Ramos (cell line): ENCODE results near the gene PHPT1.

ENCODE experiments used
- in situ Hi-C: fragments of 300-500 bp; cut with MboI; formaldehyde crosslinking; loops from one replicate; pipeline ENCODE4 v1.14.3; 2022; ENCODE audit warnings: low sequenced_read_pairs; ENCODE audit not compliant: unreplicated experiment

PHPT1 gene

DNA sequence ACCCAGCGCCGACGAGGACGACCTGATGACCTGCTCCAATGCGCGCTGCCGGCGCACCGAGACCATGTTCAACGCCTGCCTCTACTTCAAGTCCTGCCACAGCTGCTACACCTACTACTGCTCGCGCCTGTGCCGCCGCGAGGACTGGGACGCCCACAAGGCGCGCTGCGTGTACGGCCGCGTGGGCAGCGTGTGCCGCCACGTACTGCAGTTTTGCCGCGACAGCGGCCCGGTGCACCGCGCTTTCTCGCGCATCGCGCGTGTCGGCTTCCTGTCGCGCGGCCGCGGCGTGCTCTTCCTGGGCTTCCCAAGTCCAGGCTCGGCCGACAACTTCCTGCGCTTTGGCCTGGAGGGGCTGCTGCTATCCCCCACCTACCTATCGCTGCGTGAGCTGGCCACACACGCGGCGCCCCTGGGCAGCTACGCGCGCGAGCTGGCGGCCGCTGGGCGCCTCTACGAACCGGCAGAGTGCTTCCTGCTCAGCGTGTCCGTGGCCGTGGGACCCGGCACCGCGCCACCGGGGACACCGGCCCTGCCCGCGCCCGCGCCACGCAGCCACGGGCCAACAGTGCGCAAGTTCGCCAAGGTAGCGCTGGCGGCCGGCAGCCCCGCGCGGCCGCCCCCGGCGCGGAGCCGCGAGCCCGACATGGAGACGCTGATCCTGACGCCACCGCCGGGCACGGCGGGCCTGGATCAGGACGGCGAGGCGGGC, 2.7 kb upstream of the PHPT1 start:
- in situ Hi-C loops = no loop called here

DNA sequence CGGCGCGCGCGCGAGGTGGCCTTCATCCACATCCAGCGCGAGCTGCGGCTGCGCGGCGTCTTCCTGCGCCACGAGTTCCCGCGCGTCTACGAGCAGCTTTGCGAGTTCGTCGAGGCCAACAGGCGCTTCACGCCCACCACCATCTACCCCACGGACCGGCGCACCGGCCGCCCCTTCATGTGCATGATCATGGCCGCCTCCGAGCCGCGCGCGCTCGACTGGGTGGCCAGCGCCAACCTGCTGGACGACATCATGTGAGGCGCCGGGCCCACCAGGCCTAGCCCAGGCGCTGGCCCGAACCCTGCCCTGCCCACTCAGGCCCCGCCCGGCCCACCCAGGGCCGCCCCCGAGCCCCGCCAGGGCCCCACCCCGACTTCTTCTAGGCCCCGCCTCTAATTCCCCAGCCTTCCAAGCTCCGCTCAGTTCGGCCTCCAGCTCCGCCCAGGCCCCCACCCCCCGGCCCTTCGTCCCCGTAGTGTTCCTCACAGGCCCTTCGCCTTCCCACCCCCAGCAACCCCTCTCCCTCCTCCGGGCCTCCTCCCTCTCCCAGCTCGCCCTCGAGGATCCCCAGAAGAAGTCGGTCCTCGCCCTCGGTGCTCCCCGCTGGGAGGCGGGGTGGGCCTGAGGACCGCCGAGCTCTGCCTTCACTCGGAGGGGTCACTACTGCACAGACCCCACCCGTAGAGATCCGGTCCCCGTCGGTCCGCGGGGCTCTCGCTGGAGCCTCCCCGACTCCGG, 2.0 kb upstream of the PHPT1 start:
- in situ Hi-C loops = no loop called here

DNA sequence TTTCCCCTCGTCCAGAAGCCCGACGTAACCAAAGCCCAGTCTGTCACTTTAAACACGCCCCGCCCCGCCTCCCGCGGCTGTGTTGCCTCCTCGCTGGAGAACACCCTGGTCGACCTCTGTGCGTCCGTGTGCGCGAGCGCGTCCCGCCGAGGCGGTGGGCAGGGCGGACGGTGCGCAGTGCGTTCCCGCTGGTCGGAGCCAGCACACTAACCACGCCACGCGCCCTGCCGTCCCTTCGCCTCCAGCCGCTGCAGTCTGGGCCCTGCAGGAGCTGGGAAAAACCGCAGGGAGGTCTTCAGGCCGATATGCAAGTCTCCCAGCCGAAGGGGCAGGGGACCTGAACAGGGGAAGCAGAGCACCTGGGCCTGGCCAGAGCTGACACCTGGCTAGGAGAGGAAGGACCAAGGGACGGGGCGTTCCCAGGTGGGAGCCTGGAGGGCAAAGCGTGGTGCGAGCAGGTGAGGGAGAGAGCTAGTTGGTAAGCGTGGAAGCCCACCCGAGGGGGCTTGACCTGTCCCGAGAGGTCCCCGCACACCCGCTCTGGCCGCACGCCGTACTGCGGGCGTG, 1.3 kb upstream of the PHPT1 start:
- in situ Hi-C loops = no loop called here

DNA sequence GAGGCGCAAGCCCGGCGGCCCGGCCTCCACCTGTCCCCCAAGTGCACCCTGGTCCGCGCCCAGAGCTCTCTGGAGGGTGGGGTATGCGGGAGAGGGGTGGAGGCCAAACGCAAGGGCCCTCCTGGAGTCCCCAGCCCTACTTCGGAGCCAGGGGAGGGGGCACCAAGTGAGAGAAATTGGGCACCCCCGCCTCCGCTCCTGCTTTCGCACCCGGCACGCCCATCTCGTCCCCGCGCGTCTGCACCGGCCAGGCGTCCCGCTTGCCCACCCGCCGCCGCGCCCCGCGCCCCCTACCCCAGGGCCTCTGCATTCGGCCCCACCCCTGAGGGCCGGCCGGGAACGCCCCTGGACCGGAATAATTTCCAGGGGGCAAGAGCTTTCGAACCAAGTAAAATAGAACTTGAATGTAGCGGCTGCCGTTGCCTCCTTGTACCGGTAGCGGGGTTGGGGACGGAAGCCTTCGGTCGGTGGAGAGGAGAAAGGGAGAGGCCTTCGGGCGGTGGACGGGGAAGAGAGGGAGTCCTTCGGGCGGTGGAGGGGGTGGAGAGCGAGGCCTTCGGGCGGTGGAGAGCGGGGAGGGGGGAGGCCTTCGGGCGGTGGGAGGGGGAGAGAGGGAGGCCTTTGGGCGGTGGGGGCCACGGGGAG, 694 bp upstream of the PHPT1 start:
- in situ Hi-C loops = no loop called here

DNA sequence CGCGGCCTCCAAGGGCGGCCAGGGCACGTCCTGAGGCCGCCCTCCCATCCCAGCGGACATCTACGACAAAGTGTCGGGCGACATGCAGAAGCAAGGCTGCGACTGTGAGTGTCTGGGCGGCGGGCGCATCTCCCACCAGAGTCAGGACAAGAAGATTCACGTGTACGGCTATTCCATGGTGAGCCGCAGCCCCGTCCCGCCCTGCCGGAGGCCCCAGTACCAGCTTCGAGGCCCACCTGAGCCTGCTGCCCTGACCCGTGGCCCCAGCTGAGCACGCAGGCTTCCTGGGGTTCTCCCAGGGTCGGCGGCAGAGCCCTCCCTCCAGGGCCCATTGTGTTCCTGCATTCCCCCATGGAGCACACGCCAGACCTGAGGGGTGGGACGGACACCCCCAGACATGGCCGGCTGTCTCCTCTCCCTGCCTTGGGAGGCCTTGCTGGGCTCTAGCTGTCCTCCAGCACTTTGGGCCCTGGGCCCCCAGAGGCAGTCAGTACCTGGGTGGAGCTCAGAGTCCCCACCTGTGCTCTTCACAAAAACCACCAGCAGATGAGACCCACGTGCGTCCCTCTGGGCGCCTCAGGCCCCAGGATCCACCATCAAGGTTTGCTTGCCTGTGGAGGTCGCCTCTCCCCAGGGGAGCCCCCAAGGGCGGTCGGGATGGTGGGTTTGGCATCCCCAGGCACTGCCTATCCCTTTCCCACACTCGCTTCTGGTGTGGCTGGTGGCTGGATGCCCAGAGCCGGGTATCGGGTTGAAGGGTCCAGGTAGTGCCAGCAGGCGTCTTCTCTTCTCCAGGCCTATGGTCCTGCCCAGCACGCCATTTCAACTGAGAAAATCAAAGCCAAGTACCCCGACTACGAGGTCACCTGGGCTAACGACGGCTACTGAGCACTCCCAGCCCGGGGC, 1.0 kb downstream of the PHPT1 start:
- in situ Hi-C loops = no loop called here

DNA sequence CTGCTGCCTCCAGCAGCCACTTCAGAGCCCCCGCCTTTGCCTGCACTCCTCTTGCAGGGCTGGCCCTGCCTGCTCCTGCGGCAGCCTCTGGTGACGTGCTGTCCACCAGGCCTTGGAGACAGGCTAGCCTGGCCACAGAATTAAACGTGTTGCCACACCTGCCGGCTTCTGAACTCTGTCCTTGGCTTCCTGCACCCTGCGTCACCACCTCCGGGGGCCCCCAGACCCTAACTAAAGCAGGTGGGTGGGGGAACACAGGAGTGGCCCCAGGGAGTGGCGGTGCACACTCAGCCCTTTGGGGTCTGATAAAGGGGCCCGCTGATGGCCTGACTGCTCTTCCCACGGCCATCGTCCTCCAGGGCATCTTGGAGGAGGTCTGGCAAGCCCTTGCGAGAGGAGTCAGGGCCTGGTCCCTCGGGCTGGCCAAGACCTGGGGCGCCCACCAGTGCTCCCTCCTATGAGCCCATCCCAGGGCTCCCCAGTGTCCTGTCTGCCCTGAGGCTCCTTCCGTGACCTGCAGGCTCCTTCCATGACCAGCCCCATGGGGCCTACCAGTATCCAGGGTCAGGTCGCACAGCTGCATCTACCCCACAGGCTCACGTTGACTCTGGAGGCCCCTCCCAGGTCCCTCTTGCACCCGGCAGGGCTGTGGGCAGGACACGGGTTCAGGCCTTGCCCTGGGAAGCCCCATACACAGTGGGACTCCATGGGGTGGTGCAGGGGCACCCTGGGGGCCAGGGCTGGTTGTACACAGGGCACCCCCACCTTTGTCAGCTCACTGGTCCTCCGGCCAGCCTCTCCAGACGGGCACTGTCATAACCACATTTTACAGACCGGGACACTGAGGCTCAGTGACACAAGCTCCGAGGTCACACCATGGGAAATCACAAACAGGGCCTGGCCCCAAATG, 1.9 kb downstream of the PHPT1 start:
- in situ Hi-C loops = no loop called here

DNA sequence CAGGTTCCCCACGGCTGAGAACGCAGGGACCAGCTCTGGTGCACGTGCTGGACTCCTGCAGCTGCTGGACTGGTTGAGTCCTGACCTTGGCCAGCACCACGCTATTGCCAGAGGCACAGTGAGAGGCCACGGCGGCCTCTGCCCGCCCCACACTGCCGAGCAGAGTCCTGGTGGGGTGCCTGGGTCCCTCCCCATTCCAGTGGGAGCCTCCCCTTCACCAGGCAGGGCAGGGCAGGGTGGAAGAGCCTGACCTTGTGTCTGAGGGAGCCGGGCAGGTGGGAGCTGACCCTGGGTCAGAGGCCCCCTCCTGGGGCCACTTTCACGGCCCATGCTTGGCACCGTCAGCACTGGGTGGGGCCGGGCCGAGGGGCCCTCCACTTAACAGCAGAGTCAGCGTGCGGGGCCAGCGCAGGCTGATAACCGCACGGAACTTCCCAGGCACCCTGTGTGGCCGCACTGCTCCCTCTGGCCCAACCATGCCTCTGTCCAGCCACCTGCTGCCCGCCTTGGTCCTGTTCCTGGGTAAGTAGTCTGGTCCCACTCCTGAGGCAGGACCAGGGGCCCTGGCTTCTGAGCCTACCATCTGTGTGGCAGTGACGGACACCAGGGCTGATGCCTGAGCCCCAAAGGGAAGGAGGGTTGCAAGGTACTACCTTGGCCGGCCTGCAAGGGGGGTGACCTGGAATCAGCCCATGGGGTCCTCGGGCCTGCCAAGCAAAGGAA, 2.9 kb downstream of the PHPT1 start, which contains the start of gene MAMDC4:
MAMDC4 (plus strand) TSS at position 406 of the 723 bp plus-strand sequence; CDS start at position 477, 71 bp downstream.
- in situ Hi-C loops = no loop called here

DNA sequence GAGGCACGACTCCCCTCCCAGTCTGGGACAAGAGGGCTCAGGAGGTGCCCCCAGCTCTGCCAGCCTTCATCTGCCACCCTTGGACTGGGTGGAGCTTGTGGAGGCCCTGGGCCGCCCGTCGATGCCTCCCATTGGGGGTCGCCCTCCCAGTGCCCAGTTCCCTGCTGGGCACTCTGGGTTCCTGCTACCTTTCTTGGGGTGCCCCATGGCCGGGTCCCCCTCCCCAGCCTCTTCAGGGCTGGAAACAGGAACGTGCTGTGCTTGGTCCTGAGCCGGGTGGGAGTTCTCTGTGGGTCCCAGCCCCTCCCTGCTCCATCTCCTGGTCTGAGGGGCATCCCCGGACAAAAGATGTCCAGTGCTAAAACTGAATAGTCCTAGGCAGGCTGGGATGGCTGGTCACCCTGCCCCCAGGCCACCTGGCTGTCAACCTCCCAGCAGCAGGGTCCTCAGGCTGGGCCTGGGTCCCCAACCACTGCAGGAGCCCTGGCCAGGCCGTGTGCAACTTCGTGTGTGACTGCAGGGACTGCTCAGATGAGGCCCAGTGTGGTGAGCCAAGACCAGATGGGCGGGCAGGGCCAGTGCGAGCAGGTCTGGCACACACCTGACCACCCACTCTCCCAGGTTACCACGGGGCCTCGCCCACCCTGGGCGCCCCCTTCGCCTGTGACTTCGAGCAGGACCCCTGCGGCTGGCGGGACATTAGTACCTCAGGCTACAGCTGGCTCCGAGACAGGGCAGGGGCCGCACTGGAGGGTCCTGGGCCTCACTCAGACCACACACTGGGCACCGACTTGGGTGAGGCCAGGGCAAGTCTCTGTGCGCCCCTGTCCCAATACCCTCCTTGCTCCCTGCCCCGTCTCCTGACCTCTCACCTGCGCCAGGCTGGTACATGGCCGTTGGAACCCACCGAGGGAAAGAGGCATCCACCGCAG, 3.7 kb downstream of the PHPT1 start:
- in situ Hi-C loops = no loop called here

DNA sequence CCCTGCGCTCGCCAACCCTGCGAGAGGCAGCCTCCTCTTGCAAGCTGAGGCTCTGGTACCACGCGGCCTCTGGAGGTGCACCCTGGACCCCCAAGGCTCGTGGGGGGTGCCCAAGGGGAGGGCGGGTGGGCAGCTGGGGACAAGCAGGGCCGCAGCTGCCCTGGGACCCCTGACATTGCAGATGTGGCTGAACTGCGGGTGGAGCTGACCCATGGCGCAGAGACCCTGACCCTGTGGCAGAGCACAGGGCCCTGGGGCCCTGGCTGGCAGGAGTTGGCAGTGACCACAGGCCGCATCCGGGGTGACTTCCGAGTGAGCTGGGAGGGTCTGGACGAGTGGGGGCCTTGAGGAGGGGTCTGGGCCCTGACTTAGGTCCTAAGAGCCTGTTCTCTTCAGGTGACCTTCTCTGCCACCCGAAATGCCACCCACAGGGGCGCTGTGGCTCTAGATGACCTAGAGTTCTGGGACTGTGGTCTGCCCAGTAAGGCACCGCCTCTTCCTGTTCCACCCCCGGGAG, 4.4 kb downstream of the PHPT1 start:
- in situ Hi-C loops = no loop called here

DNA sequence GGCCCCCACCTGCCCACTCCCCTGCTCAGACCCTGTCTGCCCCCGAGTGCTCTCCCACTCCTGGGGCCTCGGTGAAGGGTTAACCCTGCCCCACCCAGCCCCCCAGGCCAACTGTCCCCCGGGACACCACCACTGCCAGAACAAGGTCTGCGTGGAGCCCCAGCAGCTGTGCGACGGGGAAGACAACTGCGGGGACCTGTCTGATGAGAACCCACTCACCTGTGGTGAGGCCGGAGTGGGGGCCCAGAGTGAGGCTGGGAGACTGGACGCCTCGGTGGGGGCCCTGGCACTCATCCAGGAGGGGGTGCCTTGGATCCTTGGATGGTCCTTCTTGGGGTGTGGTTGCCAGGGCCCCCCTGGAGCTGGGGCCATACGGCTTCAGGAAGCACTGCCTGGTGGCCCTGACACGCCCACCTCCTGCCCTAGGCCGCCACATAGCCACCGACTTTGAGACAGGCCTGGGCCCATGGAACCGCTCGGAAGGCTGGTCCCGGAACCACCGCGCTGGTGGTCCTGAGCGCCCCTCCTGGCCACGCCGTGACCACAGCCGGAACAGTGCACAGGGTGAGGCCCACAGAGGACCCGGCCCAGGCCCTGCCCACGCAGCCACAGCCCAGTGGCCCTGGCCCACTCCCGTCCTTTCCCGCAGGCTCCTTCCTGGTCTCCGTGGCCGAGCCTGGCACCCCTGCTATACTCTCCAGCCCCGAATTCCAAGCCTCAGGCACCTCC, 5.1 kb downstream of the PHPT1 start:
- in situ Hi-C loops = no loop called here

DNA sequence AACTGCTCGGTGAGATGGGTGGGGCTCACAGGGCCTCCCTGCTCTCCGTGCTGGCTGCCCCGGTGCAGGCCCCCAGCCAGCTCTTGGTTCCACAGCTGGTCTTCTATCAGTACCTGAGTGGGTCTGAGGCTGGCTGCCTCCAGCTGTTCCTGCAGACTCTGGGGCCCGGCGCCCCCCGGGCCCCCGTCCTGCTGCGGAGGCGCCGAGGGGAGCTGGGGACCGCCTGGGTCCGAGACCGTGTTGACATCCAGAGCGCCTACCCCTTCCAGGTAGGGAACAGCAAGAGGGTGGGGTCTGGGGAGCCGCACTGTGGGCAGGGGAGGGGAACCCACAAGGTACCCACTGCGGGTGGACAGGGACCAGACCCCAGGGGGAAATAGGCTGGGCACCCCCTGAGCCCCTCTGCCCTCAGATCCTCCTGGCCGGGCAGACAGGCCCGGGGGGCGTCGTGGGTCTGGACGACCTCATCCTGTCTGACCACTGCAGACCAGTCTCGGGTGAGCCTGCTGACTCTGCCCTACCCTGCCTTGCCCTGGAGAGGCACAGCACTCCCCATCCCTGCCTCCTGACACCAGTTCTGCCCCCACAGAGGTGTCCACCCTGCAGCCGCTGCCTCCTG, 5.7 kb downstream of the PHPT1 start:
- in situ Hi-C loops = no loop called here

DNA sequence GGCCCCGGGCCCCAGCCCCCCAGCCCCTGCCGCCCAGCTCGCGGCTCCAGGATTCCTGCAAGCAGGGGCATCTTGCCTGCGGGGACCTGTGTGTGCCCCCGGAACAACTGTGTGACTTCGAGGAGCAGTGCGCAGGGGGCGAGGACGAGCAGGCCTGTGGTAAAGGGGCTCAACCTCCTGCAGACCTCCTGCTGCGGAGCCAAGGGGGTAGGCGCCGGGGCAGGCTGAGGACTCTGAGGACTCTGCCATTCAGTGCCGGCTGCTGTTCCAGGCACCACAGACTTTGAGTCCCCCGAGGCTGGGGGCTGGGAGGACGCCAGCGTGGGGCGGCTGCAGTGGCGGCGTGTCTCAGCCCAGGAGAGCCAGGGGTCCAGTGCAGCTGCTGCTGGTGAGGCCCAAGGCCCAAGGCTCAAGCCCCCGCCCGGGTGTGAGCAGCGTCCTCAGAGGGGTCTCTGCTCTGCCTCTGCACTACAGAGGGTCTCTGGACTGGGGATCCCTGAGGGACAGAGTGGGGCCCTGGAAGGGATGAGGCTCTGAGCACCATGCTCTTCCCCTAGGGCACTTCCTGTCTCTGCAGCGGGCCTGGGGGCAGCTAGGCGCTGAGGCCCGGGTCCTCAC, 6.4 kb downstream of the PHPT1 start:
- in situ Hi-C loops = no loop called here

DNA sequence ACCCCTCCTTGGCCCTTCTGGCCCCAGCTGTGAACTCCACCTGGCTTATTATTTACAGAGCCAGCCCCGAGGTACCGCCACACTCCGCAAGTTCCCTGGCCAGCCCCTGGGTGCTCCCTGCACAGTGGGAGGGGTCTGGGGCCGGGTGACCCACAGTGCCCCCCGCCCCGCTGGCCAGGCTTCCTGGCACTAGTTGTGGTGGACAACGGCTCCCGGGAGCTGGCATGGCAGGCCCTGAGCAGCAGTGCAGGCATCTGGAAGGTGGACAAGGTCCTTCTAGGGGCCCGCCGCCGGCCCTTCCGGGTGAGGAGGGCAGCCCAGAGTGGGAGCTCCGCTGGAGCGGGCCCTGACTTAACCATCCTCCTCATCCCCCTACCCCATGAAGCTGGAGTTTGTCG, 6.9 kb downstream of the PHPT1 start:
- in situ Hi-C loops = no loop called here

DNA sequence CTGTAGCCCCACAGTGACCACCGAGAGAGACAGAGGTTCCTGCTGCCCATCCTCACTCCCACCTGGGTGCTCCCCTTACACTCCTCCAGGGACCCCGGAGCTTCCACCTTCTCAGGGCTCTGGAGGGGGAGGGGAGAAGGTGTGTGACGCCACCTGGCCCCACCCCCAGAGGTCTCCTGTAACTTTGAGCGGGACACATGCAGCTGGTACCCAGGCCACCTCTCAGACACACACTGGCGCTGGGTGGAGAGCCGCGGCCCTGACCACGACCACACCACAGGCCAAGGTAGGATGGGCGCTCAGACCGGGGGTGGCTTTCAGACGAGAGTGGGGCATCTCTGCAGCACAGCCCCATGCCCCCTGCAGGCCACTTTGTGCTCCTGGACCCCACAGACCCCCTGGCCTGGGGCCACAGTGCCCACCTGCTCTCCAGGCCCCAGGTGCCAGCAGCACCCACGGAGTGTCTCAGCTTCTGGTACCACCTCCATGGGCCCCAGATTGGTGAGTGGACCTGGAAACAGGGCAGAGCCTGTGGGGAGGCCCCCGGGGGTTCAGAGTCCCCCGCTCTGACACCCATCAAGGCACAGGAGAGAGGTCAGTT, 7.4 kb downstream of the PHPT1 start:
- in situ Hi-C loops = no loop called here

DNA sequence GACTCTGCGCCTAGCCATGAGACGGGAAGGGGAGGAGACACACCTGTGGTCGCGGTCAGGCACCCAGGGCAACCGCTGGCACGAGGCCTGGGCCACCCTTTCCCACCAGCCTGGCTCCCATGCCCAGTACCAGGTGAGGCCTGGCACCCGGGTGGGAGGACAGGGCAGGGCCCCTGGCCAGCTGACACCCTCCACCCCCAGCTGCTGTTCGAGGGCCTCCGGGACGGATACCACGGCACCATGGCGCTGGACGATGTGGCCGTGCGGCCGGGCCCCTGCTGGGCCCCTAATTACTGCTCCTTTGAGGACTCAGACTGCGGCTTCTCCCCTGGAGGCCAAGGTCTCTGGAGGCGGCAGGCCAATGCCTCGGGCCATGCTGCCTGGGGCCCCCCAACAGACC, 8.0 kb downstream of the PHPT1 start:
- in situ Hi-C loops = no loop called here
